Neural cell (in vitro differentiated cells): ENCODE data around the gene CDCA8.

Experiments
- CTCF ChIP-seq: fragments of 450-650 bp; IDR thresholded peaks from 2 replicates; pipeline ENCODE4 v1.5.1; 2014; ENCODE audit warnings: antibody characterized with exemption, mild to moderate bottlenecking, moderate library complexity; ENCODE audit not compliant: poor library complexity, severe bottlenecking
- EP300 ChIP-seq: fragments of 450-650 bp; conservative IDR thresholded peaks from 2 replicates; pipeline ENCODE4 v1.6.1; 2014; ENCODE audit warnings: antibody characterized with exemption, mild to moderate bottlenecking, moderate library complexity; ENCODE audit not compliant: poor library complexity, severe bottlenecking
- EZH2 ChIP-seq: fragments of 200-600, 300-800 bp; shearing (Covaris generic), sonication (generic); IDR thresholded peaks from 2 replicates; pipeline ENCODE4 v1.6.1; 2014; ENCODE audit warnings: antibody characterized with exemption, low read length, borderline replicate concordance, mild to moderate bottlenecking; ENCODE audit not compliant: insufficient read depth, poor library complexity, severe bottlenecking
- MXI1 ChIP-seq: fragments of 450-650 bp; conservative IDR thresholded peaks from 2 replicates; pipeline ENCODE4 v1.6.1; 2014; ENCODE audit warnings: antibody characterized with exemption, mild to moderate bottlenecking; ENCODE audit not compliant: poor library complexity, severe bottlenecking
- POLR2AphosphoS5 ChIP-seq: IDR thresholded peaks from 2 replicates; pipeline ENCODE4 v1.6.1; 2012
- RAD21 ChIP-seq: fragments of 450-650 bp; conservative IDR thresholded peaks from 2 replicates; pipeline ENCODE4 v1.6.1; 2014; ENCODE audit warnings: antibody characterized with exemption, mild to moderate bottlenecking, moderate library complexity
- REST ChIP-seq: IDR thresholded peaks from 2 replicates; pipeline ENCODE4 v1.6.1; 2012; ENCODE audit warnings: borderline replicate concordance
- TAF1 ChIP-seq: IDR thresholded peaks from 2 replicates; pipeline ENCODE4 v1.6.1; 2012; ENCODE audit warnings: low read depth

DNA sequence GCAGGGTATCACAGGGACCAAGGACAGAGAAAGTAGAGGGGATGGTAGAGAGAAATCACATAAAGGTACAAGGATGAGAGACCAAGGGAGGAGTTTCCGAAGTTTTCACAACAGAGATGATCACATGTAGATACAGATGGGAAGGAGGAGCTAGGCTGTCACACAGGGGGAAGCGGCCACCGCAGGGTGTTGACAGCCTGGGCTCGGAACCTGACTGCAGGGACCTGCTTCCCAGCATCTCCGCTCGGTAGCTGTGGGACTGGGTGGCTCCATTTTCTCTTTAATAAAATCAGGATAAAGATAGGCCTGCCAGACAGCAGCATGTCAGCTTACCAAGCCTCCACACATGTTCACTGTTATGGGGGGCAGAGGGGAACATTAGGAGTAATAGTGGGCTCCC lies 32.3 kb downstream of the CDCA8 start:
- no peak for TF ChIP-seq MXI1
- TF ChIP-seq POLR2AphosphoS5, result no peak
- no peak for TF ChIP-seq CTCF
- no peak for TF ChIP-seq TAF1
- no peak for TF ChIP-seq RAD21
- no peak for TF ChIP-seq REST
- TF ChIP-seq EP300, result no peak
- TF ChIP-seq EZH2, result no peak
